ENCODE data around the gene ST14.

ST14 gene

DNA sequence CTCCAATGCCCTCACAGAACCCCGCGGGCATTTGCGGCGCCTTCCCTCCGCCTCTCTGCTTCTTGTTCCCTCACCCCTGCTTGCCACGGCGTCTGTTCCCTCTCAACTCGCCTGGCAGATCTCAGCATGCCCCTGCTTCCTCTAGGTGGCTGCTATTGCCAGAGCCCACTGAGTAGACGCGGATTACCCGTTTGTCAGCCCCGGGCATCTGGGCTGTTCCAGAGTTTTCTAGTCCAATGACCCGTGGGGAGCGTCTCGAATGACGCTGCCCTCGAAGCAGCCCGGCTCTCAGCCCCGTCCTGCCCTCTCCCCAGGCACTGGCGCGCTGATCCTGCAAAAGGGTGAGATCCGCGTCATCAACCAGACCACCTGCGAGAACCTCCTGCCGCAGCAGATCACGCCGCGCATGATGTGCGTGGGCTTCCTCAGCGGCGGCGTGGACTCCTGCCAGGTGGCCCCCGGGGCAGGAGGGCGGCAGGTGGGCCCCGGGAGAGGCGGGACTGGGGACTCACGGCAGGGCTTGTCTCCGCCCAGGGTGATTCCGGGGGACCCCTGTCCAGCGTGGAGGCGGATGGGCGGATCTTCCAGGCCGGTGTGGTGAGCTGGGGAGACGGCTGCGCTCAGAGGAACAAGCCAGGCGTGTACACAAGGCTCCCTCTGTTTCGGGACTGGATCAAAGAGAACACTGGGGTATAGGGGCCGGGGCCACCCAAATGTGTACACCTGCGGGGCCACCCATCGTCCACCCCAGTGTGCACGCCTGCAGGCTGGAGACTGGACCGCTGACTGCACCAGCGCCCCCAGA is 49.7 kb downstream of the ST14 start:
- H3K4me2 ChIP-seq (ENCODE audit: low read length), result no peak overlapping the region
- H2BK15ac ChIP-seq (replicated peaks; ENCODE audit: low read depth), result no peak overlapping the region
- no peak overlapping the region for H3K56ac ChIP-seq (ENCODE audit: low read length)
- H3K9ac ChIP-seq (ENCODE audit: low read length), result no peak overlapping the region
- H3K4me1 ChIP-seq (ENCODE audit: control insufficient read depth, low read depth, low read length), result no peaks in the 10 kb centered on the region
- no peaks in the 10 kb centered on the region for H3K36me3 ChIP-seq (ENCODE audit: control insufficient read depth, insufficient read depth, low read length)
- no peak overlapping the region for H3K27ac ChIP-seq (ENCODE audit: low read depth, low read length)
- no peaks in the 10 kb centered on the region for H3K27me3 ChIP-seq (ENCODE audit: insufficient read depth, low read length, poor library complexity)
- H2AK5ac ChIP-seq (ENCODE audit: low read length), result no peak overlapping the region
- no peak overlapping the region for H3K4me3 ChIP-seq (ENCODE audit: low read length)
- H3K23ac ChIP-seq (ENCODE audit: low read length), result no peak overlapping the region
- H3K4ac ChIP-seq (ENCODE audit: low read depth, low read length), result no peak overlapping the region
- no peak overlapping the region for H2BK5ac ChIP-seq (ENCODE audit: low read length)
- H3K79me1 ChIP-seq (ENCODE audit: low read length), result no peaks in the 10 kb centered on the region
- no peak overlapping the region for H4K5ac ChIP-seq (ENCODE audit: low read length)
- no peak overlapping the region for H3K18ac ChIP-seq (ENCODE audit: low read length)
- H2BK120ac ChIP-seq (ENCODE audit: low read depth, low read length), result no peak overlapping the region
- no peaks in the 10 kb centered on the region for H3K79me2 ChIP-seq (ENCODE audit: control insufficient read depth, insufficient read depth, low read length)
- no peak for DNase-seq
- H4K8ac ChIP-seq (ENCODE audit: low read depth, low read length), result no peak overlapping the region
- WGBS (ENCODE audit: extremely low coverage, insufficient coverage, low lambda C conversion rate), result no CpG with 5 or more reads among the region's 53 CpGs

DNA sequence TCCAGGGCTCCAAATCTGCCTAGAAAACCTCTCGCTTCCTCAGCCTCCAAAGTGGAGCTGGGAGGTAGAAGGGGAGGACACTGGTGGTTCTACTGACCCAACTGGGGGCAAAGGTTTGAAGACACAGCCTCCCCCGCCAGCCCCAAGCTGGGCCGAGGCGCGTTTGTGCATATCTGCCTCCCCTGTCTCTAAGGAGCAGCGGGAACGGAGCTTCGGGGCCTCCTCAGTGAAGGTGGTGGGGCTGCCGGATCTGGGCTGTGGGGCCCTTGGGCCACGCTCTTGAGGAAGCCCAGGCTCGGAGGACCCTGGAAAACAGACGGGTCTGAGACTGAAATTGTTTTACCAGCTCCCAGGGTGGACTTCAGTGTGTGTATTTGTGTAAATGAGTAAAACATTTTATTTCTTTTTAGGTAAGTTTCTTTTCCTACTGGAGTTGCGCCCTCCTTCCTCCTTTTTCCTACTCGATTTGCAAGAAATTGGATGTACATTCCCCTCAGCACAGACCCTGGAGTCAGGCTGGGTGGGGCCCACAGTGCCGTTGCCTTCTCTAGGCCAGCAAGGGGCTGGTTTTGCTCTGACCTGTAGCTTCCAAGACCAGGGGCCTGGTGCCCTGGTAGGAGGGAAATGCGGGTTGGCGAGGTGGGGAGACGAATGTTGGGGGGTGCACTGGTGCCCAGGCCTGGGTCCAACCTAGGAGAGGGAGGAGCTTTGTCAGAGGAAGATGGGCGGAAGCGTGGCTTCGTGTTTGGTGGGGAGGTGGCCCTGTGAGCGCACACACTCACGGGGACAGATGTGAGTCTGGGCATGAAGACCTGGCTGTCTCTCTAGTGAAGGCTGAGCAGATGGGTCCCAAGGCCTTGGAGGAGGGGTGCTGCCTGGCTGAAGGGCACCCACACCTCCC is 50.6 kb downstream of the ST14 start:
- Histone ChIP-seq H2AK5ac (ENCODE audit: low read length) (no peak overlapping the region), H2BK120ac (ENCODE audit: low read depth, low read length) (no peak overlapping the region), H3K79me1 (ENCODE audit: low read length) (no peaks in the 10 kb centered on the region), H4K8ac (ENCODE audit: low read depth, low read length) (no peak overlapping the region), H3K4me3 (ENCODE audit: low read length) (no peak overlapping the region), H3K4ac (ENCODE audit: low read depth, low read length) (no peak overlapping the region), H3K79me2 (ENCODE audit: control insufficient read depth, insufficient read depth, low read length) (no peaks in the 10 kb centered on the region), H2BK15ac (replicated peaks; ENCODE audit: low read depth) (no peak overlapping the region), H2BK5ac (ENCODE audit: low read length) (no peak overlapping the region), H3K4me1 (ENCODE audit: control insufficient read depth, low read depth, low read length) (no peaks in the 10 kb centered on the region), H3K27ac (ENCODE audit: low read depth, low read length) (no peak overlapping the region), H3K4me2 (ENCODE audit: low read length) (no peak overlapping the region), H3K56ac (ENCODE audit: low read length) (no peak overlapping the region), H3K36me3 (ENCODE audit: control insufficient read depth, insufficient read depth, low read length) (no peaks in the 10 kb centered on the region), H3K27me3 (ENCODE audit: insufficient read depth, low read length, poor library complexity) (no peaks in the 10 kb centered on the region), H4K5ac (ENCODE audit: low read length) (no peak overlapping the region), H3K18ac (ENCODE audit: low read length) (no peak overlapping the region), H3K9ac (ENCODE audit: low read length) (no peak overlapping the region), H3K23ac (ENCODE audit: low read length) (no peak overlapping the region)
- WGBS (ENCODE audit: extremely low coverage, insufficient coverage, low lambda C conversion rate), result no CpG with 5 or more reads among the region's 23 CpGs
- no peak for DNase-seq

DNA sequence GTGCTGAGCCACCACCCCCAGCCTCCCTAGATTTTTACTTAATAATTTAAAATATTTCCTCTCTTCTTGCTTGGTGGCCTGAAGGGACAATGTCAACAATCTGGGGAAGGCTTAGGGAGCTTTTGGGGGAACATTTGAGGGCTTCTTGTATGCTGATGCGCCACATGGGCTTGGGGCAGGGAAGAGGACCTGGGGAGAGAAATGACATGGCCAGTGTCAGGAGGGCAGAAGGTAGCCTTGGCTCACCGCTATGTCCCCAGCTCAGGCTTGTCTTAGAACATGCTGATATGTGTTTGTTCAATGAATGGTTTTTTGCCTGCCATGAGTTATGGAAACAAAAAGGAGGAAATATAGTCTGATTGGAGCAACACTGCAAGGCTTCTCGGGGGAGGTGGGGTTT is 51.6 kb downstream of the ST14 start:
- no peaks in the 10 kb centered on the region for H3K36me3 ChIP-seq (ENCODE audit: control insufficient read depth, insufficient read depth, low read length)
- no peak overlapping the region for H3K23ac ChIP-seq (ENCODE audit: low read length)
- no peaks in the 10 kb centered on the region for H3K4me1 ChIP-seq (ENCODE audit: control insufficient read depth, low read depth, low read length)
- no peak overlapping the region for H3K56ac ChIP-seq (ENCODE audit: low read length)
- no CpG with 5 or more reads among the region's 3 CpGs for WGBS (ENCODE audit: extremely low coverage, insufficient coverage, low lambda C conversion rate)
- H3K27ac ChIP-seq (ENCODE audit: low read depth, low read length), result no peak overlapping the region
- no peak overlapping the region for H2BK5ac ChIP-seq (ENCODE audit: low read length)
- H4K8ac ChIP-seq (ENCODE audit: low read depth, low read length), result no peak overlapping the region
- no peaks in the 10 kb centered on the region for H3K79me1 ChIP-seq (ENCODE audit: low read length)
- no peak overlapping the region for H4K5ac ChIP-seq (ENCODE audit: low read length)
- no peak overlapping the region for H2BK15ac ChIP-seq (replicated peaks; ENCODE audit: low read depth)
- no peak overlapping the region for H3K9ac ChIP-seq (ENCODE audit: low read length)
- no peak overlapping the region for H2AK5ac ChIP-seq (ENCODE audit: low read length)
- H3K27me3 ChIP-seq (ENCODE audit: insufficient read depth, low read length, poor library complexity), result no peaks in the 10 kb centered on the region
- DNase-seq, result no peak
- no peak overlapping the region for H3K18ac ChIP-seq (ENCODE audit: low read length)
- no peaks in the 10 kb centered on the region for H3K79me2 ChIP-seq (ENCODE audit: control insufficient read depth, insufficient read depth, low read length)
- H3K4me2 ChIP-seq (ENCODE audit: low read length), result no peak overlapping the region
- no peak overlapping the region for H3K4ac ChIP-seq (ENCODE audit: low read depth, low read length)
- H2BK120ac ChIP-seq (ENCODE audit: low read depth, low read length), result no peak overlapping the region
- H3K4me3 ChIP-seq (ENCODE audit: low read length), result no peak overlapping the region

DNA sequence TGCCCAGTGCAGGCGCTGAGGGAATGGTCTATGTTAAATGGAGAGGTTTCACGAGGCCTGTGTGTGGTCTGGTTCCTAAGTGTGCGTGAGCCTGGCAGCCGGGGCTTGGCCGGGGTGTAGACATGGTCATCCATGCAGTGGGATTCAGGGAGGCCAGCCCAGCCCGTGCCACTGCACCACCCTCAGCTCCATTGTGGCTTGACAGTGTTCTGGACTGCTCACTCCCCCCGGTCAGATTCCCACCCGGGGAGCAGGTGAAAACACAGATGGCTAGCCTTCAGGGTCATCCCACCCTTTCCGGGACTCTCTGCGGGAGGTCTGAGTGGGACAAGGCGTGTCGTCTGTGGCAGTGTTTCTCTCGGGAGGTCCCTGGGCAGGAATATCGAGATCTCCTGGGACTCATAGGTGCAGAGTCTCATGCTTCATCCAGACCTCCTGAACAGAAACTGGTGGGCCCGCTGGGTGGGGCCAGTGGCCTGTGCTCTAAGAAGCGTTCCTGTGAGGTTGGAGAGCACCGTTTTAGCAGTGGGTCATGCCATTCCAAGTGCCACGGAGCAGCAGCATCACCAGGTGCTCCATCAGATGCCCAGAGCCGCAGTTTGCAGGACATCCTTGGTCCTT is 52.3 kb downstream of the ST14 start:
- WGBS (ENCODE audit: extremely low coverage, insufficient coverage, low lambda C conversion rate), result no CpG with 5 or more reads among the region's 19 CpGs
- H3K9ac ChIP-seq (ENCODE audit: low read length), result no peak overlapping the region
- no peak overlapping the region for H2BK15ac ChIP-seq (replicated peaks; ENCODE audit: low read depth)
- no peak overlapping the region for H4K5ac ChIP-seq (ENCODE audit: low read length)
- no peaks in the 10 kb centered on the region for H3K79me2 ChIP-seq (ENCODE audit: control insufficient read depth, insufficient read depth, low read length)
- no peak overlapping the region for H4K8ac ChIP-seq (ENCODE audit: low read depth, low read length)
- H2BK5ac ChIP-seq (ENCODE audit: low read length), result no peak overlapping the region
- no peak overlapping the region for H2BK120ac ChIP-seq (ENCODE audit: low read depth, low read length)
- no peaks in the 10 kb centered on the region for H3K36me3 ChIP-seq (ENCODE audit: control insufficient read depth, insufficient read depth, low read length)
- no peak overlapping the region for H3K27ac ChIP-seq (ENCODE audit: low read depth, low read length)
- no peak overlapping the region for H3K23ac ChIP-seq (ENCODE audit: low read length)
- H3K18ac ChIP-seq (ENCODE audit: low read length), result no peak overlapping the region
- H3K4me2 ChIP-seq (ENCODE audit: low read length), result no peak overlapping the region
- H3K4me3 ChIP-seq (ENCODE audit: low read length), result no peak overlapping the region
- DNase-seq, result no peak
- H3K56ac ChIP-seq (ENCODE audit: low read length), result no peak overlapping the region
- H3K79me1 ChIP-seq (ENCODE audit: low read length), result no peaks in the 10 kb centered on the region
- no peak overlapping the region for H2AK5ac ChIP-seq (ENCODE audit: low read length)
- no peak overlapping the region for H3K4ac ChIP-seq (ENCODE audit: low read depth, low read length)
- H3K27me3 ChIP-seq (ENCODE audit: insufficient read depth, low read length, poor library complexity), result no peaks in the 10 kb centered on the region
- no peaks in the 10 kb centered on the region for H3K4me1 ChIP-seq (ENCODE audit: control insufficient read depth, low read depth, low read length)

GRCh38 chr11:130212431-130212961 is 52.9 kb downstream of the ST14 start:
- no CpG with 5 or more reads among the region's 11 CpGs for WGBS (ENCODE audit: extremely low coverage, insufficient coverage, low lambda C conversion rate)
- H3K79me1 ChIP-seq (ENCODE audit: low read length), result no peaks in the 10 kb centered on the region
- H2BK120ac ChIP-seq (ENCODE audit: low read depth, low read length), result no peak overlapping the region
- no peaks in the 10 kb centered on the region for H3K4me1 ChIP-seq (ENCODE audit: control insufficient read depth, low read depth, low read length)
- no peak overlapping the region for H2AK5ac ChIP-seq (ENCODE audit: low read length)
- H3K27me3 ChIP-seq (ENCODE audit: insufficient read depth, low read length, poor library complexity), result no peaks in the 10 kb centered on the region
- H3K4me3 ChIP-seq (ENCODE audit: low read length), result no peak overlapping the region
- no peaks in the 10 kb centered on the region for H3K79me2 ChIP-seq (ENCODE audit: control insufficient read depth, insufficient read depth, low read length)
- no peak overlapping the region for H3K4ac ChIP-seq (ENCODE audit: low read depth, low read length)
- H4K8ac ChIP-seq (ENCODE audit: low read depth, low read length), result no peak overlapping the region
- H3K4me2 ChIP-seq (ENCODE audit: low read length), result no peak overlapping the region
- no peak overlapping the region for H2BK15ac ChIP-seq (replicated peaks; ENCODE audit: low read depth)
- H3K36me3 ChIP-seq (ENCODE audit: control insufficient read depth, insufficient read depth, low read length), result no peaks in the 10 kb centered on the region
- DNase-seq, result no peak
- H3K18ac ChIP-seq (ENCODE audit: low read length), result no peak overlapping the region
- H4K5ac ChIP-seq (ENCODE audit: low read length), result no peak overlapping the region
- H3K56ac ChIP-seq (ENCODE audit: low read length), result no peak overlapping the region
- no peak overlapping the region for H2BK5ac ChIP-seq (ENCODE audit: low read length)
- H3K23ac ChIP-seq (ENCODE audit: low read length), result no peak overlapping the region
- no peak overlapping the region for H3K27ac ChIP-seq (ENCODE audit: low read depth, low read length)
- no peak overlapping the region for H3K9ac ChIP-seq (ENCODE audit: low read length)
